Measurements from ENCODE around the gene SPACA9. TPM values are rescaled to one million over a fixed set of nuclear protein-coding genes. Genes with fewer than 3 reads are reported as not detected.

Gene SPACA9
- total and polyA plus RNA-seq, 8 donors: 1.0 to 3.6 (median 2.2) TPM

GRCh38 chr9:132882616-132883015 lies 3.9 kb downstream of the SPACA9 start:
- no peak for FAIRE-seq

GRCh38 chr9:132883349-132884294 lies 4.9 kb downstream of the SPACA9 start:
- no peaks in the 10 kb centered on the region for H3K9me3 ChIP-seq
- TF ChIP-seq CTCF (IDR thresholded peaks at IDR 0.05): no peak
- no peak overlapping the region for H3K4me3 ChIP-seq
- H3K4me1 ChIP-seq: no peaks in the 10 kb centered on the region
- no peak overlapping the region for H3K27ac ChIP-seq
- H3K36me3 ChIP-seq: no peaks in the 10 kb centered on the region
- 87 to 91% methylated on average over 27 of the region's 27 CpGs for WGBS, 2 donors
- ATAC-seq: no peak
- DNase-seq: no peak
- intact Hi-C loops (cut with DNase I): no loop called here
- H3K27me3 ChIP-seq: no peaks in the 10 kb centered on the region
- no peak for FAIRE-seq

More at GRCh38 chr9:132882616-132883015, 3.9 kb downstream of the SPACA9 start:
- Histone ChIP-seq H3K36me3 (no peaks in the 10 kb centered on the region), H3K9me3 (no peaks in the 10 kb centered on the region), H3K27ac (no peak overlapping the region), H3K4me1 (peaks cover 0 to 2% (median 0%) of the 10 kb centered on the region in 3 donors), H3K4me3 (no peak overlapping the region), H3K27me3 (no peaks in the 10 kb centered on the region)
- ATAC-seq: no peak
- intact Hi-C loops (cut with DNase I): no loop called here
- 80 to 84% methylated on average over 6 of the region's 6 CpGs for WGBS, 2 donors
- DNase-seq: no peak
- no peak for TF ChIP-seq CTCF (IDR thresholded peaks at IDR 0.05)

GRCh38 chr9:132885720-132886333 lies 7.1 kb downstream of the SPACA9 start:
- no peak for ATAC-seq

GRCh38 chr9:132886334-132886725 lies 7.6 kb downstream of the SPACA9 start:
- H3K36me3 ChIP-seq: no peaks in the 10 kb centered on the region
- H3K4me1 ChIP-seq: no peaks in the 10 kb centered on the region
- intact Hi-C loops (cut with DNase I): no loop called here
- ATAC-seq: no peak
- peak in 1 of 6 donors; percentile 20 for DNase-seq
- no peaks in the 10 kb centered on the region for H3K27me3 ChIP-seq
- FAIRE-seq: no peak
- 91 to 93% methylated on average over 6 of the region's 6 CpGs for WGBS, 2 donors
- TF ChIP-seq CTCF (IDR thresholded peaks at IDR 0.05): no peak
- no peaks in the 10 kb centered on the region for H3K9me3 ChIP-seq
- no peak overlapping the region for H3K27ac ChIP-seq
- H3K4me3 ChIP-seq: no peak overlapping the region

More at GRCh38 chr9:132885720-132886333, 7.1 kb downstream of the SPACA9 start:
- no peak for TF ChIP-seq CTCF (IDR thresholded peaks at IDR 0.05)
- no peak overlapping the region for H3K27ac ChIP-seq
- intact Hi-C loops (cut with DNase I): no loop called here
- FAIRE-seq (no peak), DNase-seq (peak in 1 of 6 donors; percentile 32)
- no peaks in the 10 kb centered on the region for H3K9me3 ChIP-seq
- H3K27me3 ChIP-seq: no peaks in the 10 kb centered on the region
- WGBS, 2 donors: 65 to 68% methylated on average over 9 of the region's 9 CpGs
- no peaks in the 10 kb centered on the region for H3K4me1 ChIP-seq
- H3K36me3 ChIP-seq: no peaks in the 10 kb centered on the region
- H3K4me3 ChIP-seq: no peak overlapping the region
